ENCODE measurements around the gene SORBS1. TPM values are rescaled to one million over a fixed set of nuclear protein-coding genes. Genes with fewer than 3 reads are reported as not detected.

Gene SORBS1
- total and polyA plus RNA-seq, 9 of the 15 experiments (the other 6 are each of a cell fraction or from before 2014, with no cell fraction given): 2.0 to 13.3 (median 6.5) TPM

- TF ChIP-seq ID3 (CRISPR knock-in tag; IDR thresholded peaks at IDR 0.05) (no peak), ID3 (tag; IDR thresholded peaks at IDR 0.05) (no peak), NFE2L1 (tag; IDR thresholded peaks at IDR 0.05; ENCODE audit: borderline replicate concordance, low read depth) (no peak), RAD21 (CRISPR knock-in tag; conservative IDR thresholded peaks at IDR 0.05 in 1 of 2, IDR thresholded peaks at IDR 0.05 in 1 of 2) (peak; percentile 40 to 65; a peak in 3 of 4 replicates), FOSL1 (tag; conservative IDR thresholded peaks at IDR 0.05) (no peak), RFX1 (IDR thresholded peaks at IDR 0.05) (no peak), MYC (IDR thresholded peaks at IDR 0.05; ENCODE audit: low read depth, low read length) (no peak), MYC (CRISPR knock-in tag; IDR thresholded peaks at IDR 0.05; ENCODE audit: borderline replicate concordance, low read depth) (no peak), GMEB1 (CRISPR knock-in tag; IDR thresholded peaks at IDR 0.05) (no peak), CREB1 (IDR thresholded peaks at IDR 0.05) (no peak), CREB1 (CRISPR knock-in tag; IDR thresholded peaks at IDR 0.05) (no peak), RBBP5 (IDR thresholded peaks at IDR 0.05; ENCODE audit: borderline replicate concordance, insufficient read depth, low read length, poor library complexity, severe bottlenecking) (no peak)
These were observed 224.5 kb downstream of the SORBS1 start (continued) for GRCh38 chr10:95336702-95337101.
